Tibial nerve (tissue), 4 donors: ENCODE measurements around the gene SPINDOC.

Experiments used
- CTCF ChIP-seq, 5 experiments: fragments of 200-600 bp in 3 of 5; fragments of 450-650 bp in 2 of 5; sonication (generic) in 3 of 5; IDR thresholded peaks; one replicate each; pipeline ENCODE4 v1.5.1; 2016 to 2019; ENCODE audit warnings: antibody characterized with exemption in 5 of 5, mild to moderate bottlenecking in 3 of 5, moderate library complexity in 2 of 5
- EP300 ChIP-seq, 2 donors: sonication (generic); formaldehyde crosslinking; IDR thresholded peaks; one replicate each; pipeline ENCODE4 v1.6.1; 2017; ENCODE audit warnings: antibody characterized with exemption in 2 of 2, mild to moderate bottlenecking in 1 of 2
- POLR2A ChIP-seq, 2 donors: fragments of 450-650 bp; IDR thresholded peaks; one replicate each; pipeline ENCODE4 v1.6.1; 2017; ENCODE audit warnings: antibody characterized with exemption in 2 of 2, mild to moderate bottlenecking in 2 of 2, moderate library complexity in 2 of 2

GRCh38 chr11:63775191-63775590 is 38.1 kb upstream of the SPINDOC start:
- TF ChIP-seq CTCF (IDR thresholded peaks at IDR 0.05) (no peak), POLR2A (IDR thresholded peaks at IDR 0.05) (no peak), EP300 (IDR thresholded peaks at IDR 0.05) (no peak)
